OCI-M2 (cell line): ENCODE data around the gene TMEM231.

Experiments
- DNase-seq: peaks from one replicate; lab custom pipeline; 2025; ENCODE audit not compliant: unreplicated experiment; lab: John Stamatoyannopoulos, UW

The TMEM231 gene

DNA sequence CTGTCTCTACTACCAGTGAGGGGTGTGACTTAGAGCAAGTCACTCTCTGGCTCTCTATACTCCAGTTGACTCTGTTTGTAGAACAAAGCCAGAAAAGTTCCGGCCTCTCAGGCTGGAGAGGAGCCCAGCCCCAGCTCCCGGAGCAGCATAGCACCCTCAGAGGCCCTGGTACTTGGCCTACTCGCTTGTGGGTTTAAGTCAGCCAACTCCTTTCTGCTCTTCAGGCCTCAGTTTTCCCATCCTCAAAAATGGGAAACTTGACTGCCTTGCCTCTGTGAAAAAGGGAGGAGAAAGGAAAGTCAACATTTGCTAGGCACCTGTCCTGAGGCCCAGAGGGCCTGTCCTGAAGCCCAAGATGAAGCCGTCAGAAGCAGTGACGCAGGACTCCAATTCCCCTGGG is 61.9 kb downstream of the TMEM231 start:
- no peak for DNase-seq

DNA sequence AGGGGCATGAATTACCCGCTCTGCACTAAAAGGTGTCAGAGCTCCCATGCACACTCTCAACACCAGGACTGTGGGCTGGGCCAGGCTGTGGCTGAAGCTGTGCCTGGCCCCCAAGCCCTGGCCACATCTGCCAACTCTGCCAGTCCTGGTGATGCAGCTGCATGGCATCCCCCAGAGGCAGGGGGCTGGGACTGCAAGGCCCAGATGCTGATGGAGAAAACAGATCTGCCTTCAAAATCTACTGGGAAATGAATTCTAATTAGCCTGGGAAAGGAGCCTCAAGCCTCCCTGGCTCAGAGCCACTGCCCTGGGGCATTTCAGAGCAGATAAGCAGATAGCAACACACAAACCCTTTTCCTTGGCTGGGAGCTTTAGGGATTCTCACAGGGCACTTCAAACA is 64.2 kb downstream of the TMEM231 start:
- DNase-seq, result no peak

DNA sequence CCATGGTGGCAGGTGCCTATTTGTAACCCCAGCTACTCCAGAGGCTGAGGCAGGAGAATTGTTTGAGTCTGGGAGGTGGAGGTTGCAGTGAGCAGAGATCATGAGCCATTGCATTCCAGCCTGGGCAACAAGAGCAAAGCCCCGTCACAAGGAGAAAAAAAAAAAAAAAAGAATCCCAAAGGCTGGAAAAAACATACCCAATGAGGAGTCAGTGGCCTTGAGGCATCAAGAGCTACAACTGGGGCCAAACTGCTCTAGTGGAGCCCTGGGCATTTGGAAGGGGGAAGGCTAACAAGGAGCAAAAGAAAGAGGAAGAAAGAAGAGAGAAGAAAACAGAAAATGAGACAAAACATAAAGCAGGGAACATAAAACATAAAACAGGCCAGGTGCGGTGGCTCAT is 67.7 kb downstream of the TMEM231 start:
- no peak for DNase-seq
